ENCODE measurements around the gene ATP1A1. TPM values are rescaled to one million over a fixed set of nuclear protein-coding genes. Genes with fewer than 3 reads are reported as not detected.

ATP1A1 gene
- total RNA-seq, 4 donors from 2014 or later = 103 to 257 (median 204) TPM

- intact Hi-C loops (cut with DNase I; ENCODE audit: low total_unique reads) (loop anchor here (1.0 kb wide), 2 partner anchors 43 to 56 kb away; no protein-coding TSS in a partner anchor), in situ Hi-C loops (cut with MboI; ENCODE audit: low sequenced_read_pairs in 4 of 4) (no loop called here)
- Histone ChIP-seq H3K27me3 (no peaks in the 10 kb centered on the region), H3K36me3 (no peaks in the 10 kb centered on the region), H3K4me3 (peak overlapping the region in 1 of 4 donors; percentile 7), H3K27ac (peak overlapping the region; percentile 74 to 92 (median 88)), H3K9me3 (no peaks in the 10 kb centered on the region), H3K4me1 (peaks cover 11% of the 10 kb centered on the region in 2 donors)
- peak; percentile 1 to 6 for ATAC-seq
- DNase-seq = no peak
- TF ChIP-seq, protein P1, sequence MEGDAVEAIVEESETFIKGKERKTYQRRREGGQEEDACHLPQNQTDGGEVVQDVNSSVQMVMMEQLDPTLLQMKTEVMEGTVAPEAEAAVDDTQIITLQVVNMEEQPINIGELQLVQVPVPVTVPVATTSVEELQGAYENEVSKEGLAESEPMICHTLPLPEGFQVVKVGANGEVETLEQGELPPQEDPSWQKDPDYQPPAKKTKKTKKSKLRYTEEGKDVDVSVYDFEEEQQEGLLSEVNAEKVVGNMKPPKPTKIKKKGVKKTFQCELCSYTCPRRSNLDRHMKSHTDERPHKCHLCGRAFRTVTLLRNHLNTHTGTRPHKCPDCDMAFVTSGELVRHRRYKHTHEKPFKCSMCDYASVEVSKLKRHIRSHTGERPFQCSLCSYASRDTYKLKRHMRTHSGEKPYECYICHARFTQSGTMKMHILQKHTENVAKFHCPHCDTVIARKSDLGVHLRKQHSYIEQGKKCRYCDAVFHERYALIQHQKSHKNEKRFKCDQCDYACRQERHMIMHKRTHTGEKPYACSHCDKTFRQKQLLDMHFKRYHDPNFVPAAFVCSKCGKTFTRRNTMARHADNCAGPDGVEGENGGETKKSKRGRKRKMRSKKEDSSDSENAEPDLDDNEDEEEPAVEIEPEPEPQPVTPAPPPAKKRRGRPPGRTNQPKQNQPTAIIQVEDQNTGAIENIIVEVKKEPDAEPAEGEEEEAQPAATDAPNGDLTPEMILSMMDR (IDR thresholded peaks at IDR 0.05 in 4 of 5, conservative IDR thresholded peaks at IDR 0.05 in 1 of 5) = no peak
- TF ChIP-seq POLR2A (IDR thresholded peaks at IDR 0.05) = no peak
Measured at GRCh38 chr1:116432655-116433265, 59.7 kb downstream of the ATP1A1 start.

DNA sequence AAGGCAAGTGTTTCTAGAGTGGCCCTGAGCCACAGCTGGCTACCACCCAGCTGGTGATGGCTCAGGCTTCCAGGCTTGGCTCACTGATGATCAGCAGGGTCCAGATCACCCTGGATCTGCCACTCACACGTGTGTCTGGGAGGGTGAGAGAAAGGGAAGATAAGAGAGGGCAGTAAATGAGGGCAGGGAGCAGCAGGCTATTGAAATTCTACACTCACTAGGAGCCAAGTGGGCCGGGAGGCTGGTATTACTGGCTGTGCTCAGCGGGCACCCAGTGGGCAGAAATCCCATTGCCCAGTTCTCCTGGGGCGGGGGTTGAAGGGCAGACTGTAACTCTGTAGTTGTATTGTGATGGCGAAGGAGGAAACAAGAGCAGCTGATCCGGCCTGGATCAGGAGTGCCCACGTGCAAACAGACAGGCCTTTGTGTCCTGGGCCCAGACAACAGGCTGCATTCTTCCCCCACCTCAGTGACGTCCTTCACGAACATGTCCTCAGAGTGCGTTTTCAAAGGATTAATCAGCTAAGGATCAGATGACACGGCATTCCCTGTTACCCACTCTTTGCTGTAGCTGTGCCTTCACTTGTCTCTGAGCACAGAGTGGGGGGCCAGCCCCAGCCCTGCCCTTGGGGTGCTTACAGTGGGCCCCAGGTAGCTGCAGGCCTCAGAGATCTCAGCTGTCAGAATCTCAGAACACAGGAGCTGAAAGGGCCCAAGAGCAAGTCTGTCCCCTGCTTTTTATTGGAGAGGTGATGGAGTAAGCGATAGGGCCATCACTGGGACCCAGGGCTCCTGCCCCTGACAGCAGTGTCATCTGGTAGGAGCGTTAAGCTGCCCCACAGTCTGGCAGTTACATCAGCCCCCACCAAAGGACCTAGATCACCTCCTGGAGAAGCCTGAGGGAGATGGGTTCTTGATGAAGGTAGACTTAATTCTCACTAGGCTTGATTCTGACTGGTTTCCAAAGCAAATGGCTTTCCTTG, 60.5 kb downstream of the ATP1A1 start:
- TF ChIP-seq POLR2A (IDR thresholded peaks at IDR 0.05) = peak; percentile 29 to 52
- TF ChIP-seq, protein P1 (IDR thresholded peaks at IDR 0.05 in 4 of 5, conservative IDR thresholded peaks at IDR 0.05 in 1 of 5) = no peak
- peak overlapping the region; percentile 74 to 92 (median 88) for H3K27ac ChIP-seq
- in situ Hi-C loops (cut with MboI; ENCODE audit: low sequenced_read_pairs in 4 of 4) (no loop called here), intact Hi-C loops (cut with DNase I; ENCODE audit: low total_unique reads) (loop anchor here (1.0 kb wide), 2 partner anchors 42 to 57 kb away; no protein-coding TSS in a partner anchor)
- H3K4me3 ChIP-seq = peak overlapping the region in 1 of 4 donors; percentile 7
- H3K4me1 ChIP-seq = peaks cover 11% of the 10 kb centered on the region in 2 donors
- ATAC-seq (peak; percentile 88 to 89), DNase-seq (peak; percentile 82 to 86)
- no peaks in the 10 kb centered on the region for H3K27me3 ChIP-seq
- no peaks in the 10 kb centered on the region for H3K9me3 ChIP-seq
- no peaks in the 10 kb centered on the region for H3K36me3 ChIP-seq

DNA sequence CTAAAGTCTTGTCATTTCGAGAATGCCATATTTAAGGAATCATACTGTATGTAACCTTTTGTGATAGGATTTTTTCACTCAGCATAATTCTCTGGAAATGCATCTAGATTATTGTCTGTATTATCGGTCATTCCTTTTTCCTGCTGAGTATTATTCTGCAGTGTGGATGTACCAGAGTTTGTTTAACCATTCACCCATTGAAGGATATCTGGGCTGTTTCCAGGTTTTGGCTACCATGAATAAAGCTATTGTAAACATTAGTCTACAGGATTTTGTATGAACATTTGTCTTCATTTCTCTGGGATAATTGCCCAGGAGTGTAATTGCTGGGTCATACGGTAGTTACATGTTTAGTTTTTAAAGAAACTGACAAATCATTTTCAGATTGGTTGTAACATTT, 61.8 kb downstream of the ATP1A1 start:
- Histone ChIP-seq H3K27me3 (no peaks in the 10 kb centered on the region), H3K36me3 (no peaks in the 10 kb centered on the region), H3K27ac (peak overlapping the region; percentile 74 to 92 (median 88)), H3K9me3 (no peaks in the 10 kb centered on the region), H3K4me1 (peaks cover 11% of the 10 kb centered on the region in 2 donors), H3K4me3 (no peak overlapping the region)
- intact Hi-C loops (cut with DNase I; ENCODE audit: low total_unique reads) = no loop called here
- TF ChIP-seq, protein P1 (IDR thresholded peaks at IDR 0.05 in 4 of 5, conservative IDR thresholded peaks at IDR 0.05 in 1 of 5) = no peak
- no peak for TF ChIP-seq POLR2A (IDR thresholded peaks at IDR 0.05)
- DNase-seq (no peak), ATAC-seq (no peak)
- in situ Hi-C loops (cut with MboI; ENCODE audit: low sequenced_read_pairs in 4 of 4) = no loop called here

DNA sequence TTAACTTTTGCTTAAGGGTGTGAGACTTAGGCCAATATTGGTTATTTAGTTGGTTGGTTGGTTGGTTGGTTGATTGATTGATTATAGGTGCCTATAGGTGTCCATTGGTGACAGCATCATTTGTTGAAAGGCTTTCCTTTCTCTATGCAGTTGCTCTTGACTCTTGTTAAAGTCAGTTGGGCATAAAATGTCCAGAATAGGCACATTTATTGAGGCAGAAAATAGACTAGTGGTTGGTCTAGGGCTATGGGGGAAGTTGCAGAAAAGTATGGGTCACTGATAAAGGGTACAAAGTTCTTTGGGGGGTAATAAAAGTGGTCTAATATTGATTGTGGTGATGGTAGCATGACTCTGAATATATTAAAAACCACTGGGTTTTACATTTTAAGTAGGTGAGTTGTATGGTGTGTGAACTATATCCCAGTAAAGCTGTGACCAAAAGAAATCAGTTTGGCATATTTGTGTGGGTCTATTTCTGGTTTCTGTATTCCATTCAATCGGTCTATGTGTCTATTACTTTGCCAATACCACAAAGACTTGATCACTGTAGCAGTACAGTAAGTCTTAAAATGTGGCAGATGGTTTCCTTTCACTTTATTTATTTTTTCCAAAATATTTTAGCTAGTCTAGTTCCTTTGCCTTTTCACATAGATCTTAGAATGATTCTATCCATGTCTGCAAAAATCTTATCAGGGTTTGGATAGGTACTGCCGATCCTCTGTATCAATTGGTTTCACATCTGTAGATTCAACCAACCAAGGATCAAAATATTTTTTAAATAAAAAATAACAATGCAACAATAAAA, 63.0 kb downstream of the ATP1A1 start:
- Histone ChIP-seq H3K27me3 (no peaks in the 10 kb centered on the region), H3K36me3 (no peaks in the 10 kb centered on the region), H3K4me3 (no peak overlapping the region), H3K9me3 (no peaks in the 10 kb centered on the region), H3K4me1 (peaks cover 11% of the 10 kb centered on the region in 2 donors), H3K27ac (no peak overlapping the region)
- intact Hi-C loops (cut with DNase I; ENCODE audit: low total_unique reads) = no loop called here
- no peak for TF ChIP-seq POLR2A (IDR thresholded peaks at IDR 0.05)
- TF ChIP-seq, protein P1 (IDR thresholded peaks at IDR 0.05 in 4 of 5, conservative IDR thresholded peaks at IDR 0.05 in 1 of 5) = no peak
- ATAC-seq (no peak), DNase-seq (no peak)
- in situ Hi-C loops (cut with MboI; ENCODE audit: low sequenced_read_pairs in 4 of 4) = no loop called here

Measured in gastrocnemius medialis (tissue), 4 donors.